ENCODE data around the gene PRKN.
A peak's percentile ranks its signal among the peaks of the same experiment; 100 is the strongest.

Gene PRKN

GRCh38 chr6:161511447-161512095, 1216.0 kb downstream of the PRKN start:
- H3K4me3 ChIP-seq (ENCODE audit: low read depth, low read length), result no peak overlapping the region
- no peak for TF ChIP-seq CTCF (IDR thresholded peaks at IDR 0.05; ENCODE audit: low read depth, low read length)
- H3K9me3 ChIP-seq (ENCODE audit: severe bottlenecking), result no peaks in the 10 kb centered on the region
- H3K36me3 ChIP-seq, result no peaks in the 10 kb centered on the region
- no peak for DNase-seq
- no peak overlapping the region for H3K27ac ChIP-seq
- no peaks in the 10 kb centered on the region for H3K27me3 ChIP-seq (ENCODE audit: insufficient read depth, low read depth, severe bottlenecking)

- TF ChIP-seq CTCF (IDR thresholded peaks at IDR 0.05; ENCODE audit: low read depth, low read length), result no peak
- no peak overlapping the region for H3K4me3 ChIP-seq (ENCODE audit: low read depth, low read length)
- no peak for DNase-seq
- H3K27ac ChIP-seq, result no peak overlapping the region
- H3K36me3 ChIP-seq, result no peaks in the 10 kb centered on the region
- no peaks in the 10 kb centered on the region for H3K9me3 ChIP-seq (ENCODE audit: severe bottlenecking)
- H3K27me3 ChIP-seq (ENCODE audit: insufficient read depth, low read depth, severe bottlenecking), result no peaks in the 10 kb centered on the region
These were observed 1219.2 kb downstream of the PRKN start for GRCh38 chr6:161508341-161508740.

GRCh38 chr6:161507375-161507774, 1220.2 kb downstream of the PRKN start:
- no peaks in the 10 kb centered on the region for H3K36me3 ChIP-seq
- no peak for DNase-seq
- no peaks in the 10 kb centered on the region for H3K27me3 ChIP-seq (ENCODE audit: insufficient read depth, low read depth, severe bottlenecking)
- no peak overlapping the region for H3K4me3 ChIP-seq (ENCODE audit: low read depth, low read length)
- no peak overlapping the region for H3K27ac ChIP-seq
- no peaks in the 10 kb centered on the region for H3K9me3 ChIP-seq (ENCODE audit: severe bottlenecking)
- TF ChIP-seq CTCF (IDR thresholded peaks at IDR 0.05; ENCODE audit: low read depth, low read length), result no peak

GRCh38 chr6:161503570-161503969, 1224.0 kb downstream of the PRKN start:
- no peaks in the 10 kb centered on the region for H3K36me3 ChIP-seq
- TF ChIP-seq CTCF (IDR thresholded peaks at IDR 0.05; ENCODE audit: low read depth, low read length), result no peak
- no peak overlapping the region for H3K27ac ChIP-seq
- H3K27me3 ChIP-seq (ENCODE audit: insufficient read depth, low read depth, severe bottlenecking), result no peaks in the 10 kb centered on the region
- no peak for DNase-seq
- H3K4me3 ChIP-seq (ENCODE audit: low read depth, low read length), result no peak overlapping the region
- H3K9me3 ChIP-seq (ENCODE audit: severe bottlenecking), result no peaks in the 10 kb centered on the region

GRCh38 chr6:161498881-161499280, 1228.7 kb downstream of the PRKN start:
- no peaks in the 10 kb centered on the region for H3K27me3 ChIP-seq (ENCODE audit: insufficient read depth, low read depth, severe bottlenecking)
- H3K4me3 ChIP-seq (ENCODE audit: low read depth, low read length), result no peak overlapping the region
- H3K9me3 ChIP-seq (ENCODE audit: severe bottlenecking), result no peaks in the 10 kb centered on the region
- no peaks in the 10 kb centered on the region for H3K36me3 ChIP-seq
- TF ChIP-seq CTCF (IDR thresholded peaks at IDR 0.05; ENCODE audit: low read depth, low read length), result no peak
- no peak overlapping the region for H3K27ac ChIP-seq
- no peak for DNase-seq

GRCh38 chr6:161498359-161498758, 1229.2 kb downstream of the PRKN start:
- H3K36me3 ChIP-seq, result no peaks in the 10 kb centered on the region
- H3K27ac ChIP-seq, result no peak overlapping the region
- no peaks in the 10 kb centered on the region for H3K9me3 ChIP-seq (ENCODE audit: severe bottlenecking)
- H3K27me3 ChIP-seq (ENCODE audit: insufficient read depth, low read depth, severe bottlenecking), result no peaks in the 10 kb centered on the region
- no peak overlapping the region for H3K4me3 ChIP-seq (ENCODE audit: low read depth, low read length)
- TF ChIP-seq CTCF (IDR thresholded peaks at IDR 0.05; ENCODE audit: low read depth, low read length), result peak; percentile 75
- peak; percentile 62 for DNase-seq
